HCT116 (cell line): ENCODE measurements around the gene ANKRD63. TPM values are rescaled to one million over a fixed set of nuclear protein-coding genes. Genes with fewer than 3 reads are reported as not detected.
A peak's percentile ranks its signal among the peaks of the same experiment; 100 is the strongest.

Experiments used
- ATAC-seq: fragments of 200-7000 bp; cut with Tn5 transposase; 2 replicates; pipeline ENCODE4 v1.9.1; 2020; ENCODE audit warnings: mild to moderate bottlenecking, moderate library complexity
- BruUV-seq: library from RNA; stranded (reverse); fragments of 400-500 nt; replicated peaks from 2 replicates; lab custom pipeline; 2021; lab: Mats Ljungman, UMichigan
- CTCF ChIA-PET: fragments of 300-600 bp; sonication (Branson Sonifier 250); formaldehyde crosslinking; loops from one replicate; lab custom pipeline; 2021; ENCODE audit warnings: antibody characterized with exemption; lab: Charles Lee
- POLR2A ChIA-PET: fragments of 300-600, 350-600 bp; sonication (Branson Sonifier 250); formaldehyde crosslinking; loops from one replicate; lab custom pipeline; 2021; ENCODE audit warnings: antibody characterized with exemption; lab: Charles Lee
- RAD21 ChIA-PET, 2 experiments: fragments of 300-600 bp; sonication (Branson Sonifier 250); formaldehyde crosslinking; loops; one replicate each; lab custom pipeline; 2023; ENCODE audit warnings: low total read pairs in 2 of 2; ENCODE audit not compliant: uncharacterized antibody in 2 of 2, unreplicated experiment in 2 of 2, low non-redundant PET in 1 of 2; lab: Charles Lee
- DNase-seq: peaks from one replicate; pipeline ENCODE4 v3.0.0-alpha.2; 2010; ENCODE audit warnings: low read depth, low spot score
- H2AFZ ChIP-seq: fragments of 200-600 bp; shearing (Covaris generic), sonication (generic); 2 replicates; pipeline ENCODE4 v1.6.1; 2017; ENCODE audit warnings: low read depth, mixed run types, mixed read lengths, antibody characterized with exemption, low read length; ENCODE audit not compliant: poor library complexity, severe bottlenecking
- H3K27ac ChIP-seq: 2 replicates; pipeline ENCODE4 v1.5.1; 2012; ENCODE audit warnings: low read depth, low read length
- H3K27me3 ChIP-seq: fragments of 200-600 bp; sonication (generic); 2 replicates; pipeline ENCODE4 v1.6.1; 2016; ENCODE audit warnings: mixed run types, low read length, mixed read lengths; ENCODE audit not compliant: insufficient read depth
- H3K36me3 ChIP-seq, 2 experiments: fragments of 200-500 bp in 1 of 2; fragments of 200-600 bp in 1 of 2; sonication (Bioruptor generic) in 1 of 2; sonication (generic) in 1 of 2; 2 replicates each; pipeline versions ENCODE4 v1.5.1 to v1.6.1; 2014 to 2016; ENCODE audit warnings: low read length in 2 of 2, inconsistent platforms in 1 of 2, mixed read lengths in 1 of 2, mixed run types in 1 of 2; ENCODE audit not compliant: insufficient read depth in 2 of 2, control insufficient read depth in 1 of 2
- H3K4me1 ChIP-seq, 2 experiments: fragments of 200-600 bp in 1 of 2; sonication (generic) in 1 of 2; 2 replicates each; pipeline versions ENCODE4 v1.5.1 to v1.6.1; 2012 to 2017; ENCODE audit warnings: low read length in 2 of 2, inconsistent platforms in 1 of 2, mild to moderate bottlenecking in 1 of 2, mixed read lengths in 1 of 2, mixed run types in 1 of 2, moderate library complexity in 1 of 2; ENCODE audit not compliant: insufficient read depth in 2 of 2, control insufficient read depth in 1 of 2
- H3K4me2 ChIP-seq: fragments of 200-600 bp; sonication (generic); 2 replicates; pipeline ENCODE4 v1.6.1; 2017; ENCODE audit warnings: mixed run types, low read length, mixed read lengths
- H3K4me3 ChIP-seq, 2 experiments: fragments of 200-600 bp in 1 of 2; sonication (generic) in 1 of 2; replicated peaks in 1 of 2; 2 replicates each; pipeline ENCODE4 v1.5.1; 2011 to 2016; ENCODE audit warnings: low read length in 2 of 2, control low read depth in 1 of 2, low read depth in 1 of 2, mild to moderate bottlenecking in 1 of 2, mixed read lengths in 1 of 2, mixed run types in 1 of 2
- H3K79me2 ChIP-seq: fragments of 200-600 bp; sonication (generic); 2 replicates; pipeline ENCODE4 v1.6.1; 2017; ENCODE audit warnings: mild to moderate bottlenecking, mixed run types, low read length, moderate library complexity, mixed read lengths; ENCODE audit not compliant: insufficient read depth
- H3K9ac ChIP-seq: fragments of 200-600 bp; sonication (generic); 2 replicates; pipeline ENCODE4 v1.6.1; 2016; ENCODE audit warnings: low read length, mixed read lengths
- H3K9me2 ChIP-seq: fragments of 200-600 bp; sonication (generic), shearing (Covaris generic); 2 replicates; pipeline ENCODE4 v1.6.1; 2017; ENCODE audit warnings: mixed run types, mild to moderate bottlenecking, moderate library complexity; ENCODE audit not compliant: insufficient read depth
- H3K9me3 ChIP-seq, 2 experiments: fragments of 200-500 bp in 1 of 2; fragments of 200-600 bp in 1 of 2; sonication (Bioruptor generic) in 1 of 2; sonication (generic) in 1 of 2; 2 replicates each; pipeline ENCODE4 v1.6.1; 2014 to 2017; ENCODE audit warnings: low read length in 2 of 2, mixed read lengths in 2 of 2, inconsistent platforms in 1 of 2, low read depth in 1 of 2, mild to moderate bottlenecking in 1 of 2, mixed run types in 1 of 2, moderate library complexity in 1 of 2; ENCODE audit not compliant: control insufficient read depth in 1 of 2, insufficient read depth in 1 of 2
- H4K20me1 ChIP-seq: fragments of 200-600 bp; sonication (generic), shearing (Covaris generic); 2 replicates; pipeline ENCODE4 v1.6.1; 2017; ENCODE audit warnings: mixed run types, mild to moderate bottlenecking, moderate library complexity; ENCODE audit not compliant: insufficient read depth
- ATF3 ChIP-seq: IDR thresholded peaks from 2 replicates; pipeline ENCODE4 v1.6.1; 2012
- CEBPB ChIP-seq: IDR thresholded peaks from 2 replicates; pipeline ENCODE4 v1.6.1; 2012; ENCODE audit warnings: low read depth
- CTCF ChIP-seq, 3 experiments: fragments of 200-600 bp in 1 of 3; sonication (generic) in 1 of 3; IDR thresholded peaks in 2 of 3; conservative IDR thresholded peaks in 1 of 3; 2 replicates each; pipeline ENCODE4 v1.5.1; 2012 to 2017; ENCODE audit warnings: low read depth in 2 of 3, low read length in 2 of 3, antibody characterized with exemption in 1 of 3, borderline replicate concordance in 1 of 3, control low read depth in 1 of 3, mild to moderate bottlenecking in 1 of 3, mixed read lengths in 1 of 3, mixed run types in 1 of 3, moderate library complexity in 1 of 3; ENCODE audit not compliant: insufficient read depth in 1 of 3
- EZH2 ChIP-seq: fragments of 200-600 bp; sonication (generic); IDR thresholded peaks from 2 replicates; pipeline ENCODE4 v1.6.1; 2017; ENCODE audit warnings: antibody characterized with exemption, mixed run types
- JUND ChIP-seq: IDR thresholded peaks from 2 replicates; pipeline ENCODE4 v1.6.1; 2012
- MAX ChIP-seq: IDR thresholded peaks from 2 replicates; pipeline ENCODE4 v1.6.1; 2012
- POLR2AphosphoS5 ChIP-seq: IDR thresholded peaks from 2 replicates; pipeline ENCODE4 v1.6.1; 2011; ENCODE audit warnings: mild to moderate bottlenecking, low read depth, low read length, moderate library complexity
- RAD21 ChIP-seq: IDR thresholded peaks from 2 replicates; pipeline ENCODE4 v1.6.1; 2012; ENCODE audit warnings: low read depth, mild to moderate bottlenecking
- SIN3A ChIP-seq: IDR thresholded peaks from 2 replicates; pipeline ENCODE4 v1.6.1; 2012; ENCODE audit warnings: low read depth
- YY1 ChIP-seq: IDR thresholded peaks from 2 replicates; pipeline ENCODE4 v1.6.1; 2011; ENCODE audit warnings: low read length, low read depth, moderate library complexity, mild to moderate bottlenecking; ENCODE audit not compliant: insufficient replicate concordance; ENCODE audit errors: extremely low read depth
- ZFX ChIP-seq: fragments of 450-650 bp; IDR thresholded peaks from 2 replicates; pipeline ENCODE4 v1.6.1; 2017
- ZNF274 ChIP-seq: fragments of 200-500 bp; sonication (Bioruptor generic); IDR thresholded peaks from 2 replicates; pipeline ENCODE4 v1.6.1; 2014; ENCODE audit warnings: mild to moderate bottlenecking, low read depth, low read length, inconsistent platforms
- intact Hi-C: fragments of 100-400 bp; cut with micrococcal nuclease; formaldehyde crosslinking; loops from 2 replicates; pipeline ENCODE4 v1.10.0; 2022
- total RNA-seq: library from RNA; stranded (reverse); gene quantifications from one replicate; pipeline ENCODE4 v1.2.1, GENCODE V29; 2021; ENCODE audit not compliant: unreplicated experiment

The ANKRD63 gene
- total RNA-seq, 1 experiment from 2014 or later, result 0.89 TPM

- RAD21 ChIA-PET, result interaction anchor here in 1 of 2 experiments (3.4 kb wide), 1 partner anchor 58 kb away, joined by 19 read pairs; no protein-coding TSS in a partner anchor
- BruUV-seq, result TSS peak; percentile 18
Measured at GRCh38 chr15:40275523-40275922, 7.3 kb downstream of the ANKRD63 start.

GRCh38 chr15:40274350-40275274, 8.3 kb downstream of the ANKRD63 start:
- POLR2A ChIA-PET, result interaction anchor here (1.3 kb wide), 1 partner anchor 57 kb away, joined by 4 read pairs; no protein-coding TSS in a partner anchor
- RAD21 ChIA-PET, result interaction anchor here (0.7 to 3.4 kb wide), 4 partner anchors 56 to 235 kb away, joined by 3 to 19 read pairs (median 6); no protein-coding TSS in a partner anchor
- no peaks in the 10 kb centered on the region for H3K27me3 ChIP-seq
- no peak overlapping the region for H3K4me3 ChIP-seq
- no peaks in the 10 kb centered on the region for H3K79me2 ChIP-seq
- peak; percentile 56 for DNase-seq
- H3K4me2 ChIP-seq, result no peak overlapping the region
- H3K9ac ChIP-seq, result no peak overlapping the region
- ATAC-seq, result peak; percentile 63
- no peaks in the 10 kb centered on the region; a peak in 1 of 4 replicates for H3K36me3 ChIP-seq
- no TSS peak for BruUV-seq
- H3K27ac ChIP-seq, result no peak overlapping the region
- intact Hi-C loops, result loop anchor here (1.0 to 10.0 kb wide), 4 partner anchors 57 to 1567 kb away; partner anchors contain the start of gene FSIP1
- no peaks in the 10 kb centered on the region for H3K9me3 ChIP-seq
- H2AFZ ChIP-seq, result no peak overlapping the region
- no peaks in the 10 kb centered on the region for H3K9me2 ChIP-seq
- CTCF ChIA-PET, result interaction anchor here (0.6 to 6.6 kb wide), 33 partner anchors 9 to 490 kb away, joined by 3 to 194 read pairs (median 5); partner anchors contain the start of genes ANKRD63, PAK6 and SRP14
- no peaks in the 10 kb centered on the region for H4K20me1 ChIP-seq
- TF ChIP-seq JUND (no peak), POLR2AphosphoS5 (no peak), YY1 (peak; percentile 71), CTCF (IDR thresholded peaks at IDR 0.05 in 2 of 3, conservative IDR thresholded peaks at IDR 0.05 in 1 of 3; ENCODE audit: borderline replicate concordance in 1 of 3, insufficient read depth in 1 of 3, low read depth in 2 of 3, low read length in 2 of 3) (peak; percentile 100), RAD21 (peak; percentile 97), ZNF274 (no peak), ATF3 (no peak), ZFX (no peak), CEBPB (no peak), MAX (no peak), SIN3A (no peak), EZH2 (no peak)
- peaks cover 0 to 3% of the 10 kb centered on the region in 2 experiments; a peak in 1 of 4 replicates for H3K4me1 ChIP-seq

More at GRCh38 chr15:40275523-40275922, 7.3 kb downstream of the ANKRD63 start:
- no peaks in the 10 kb centered on the region for H3K9me3 ChIP-seq
- H3K4me1 ChIP-seq, result peaks cover 0 to 3% of the 10 kb centered on the region in 2 experiments; a peak in 1 of 4 replicates
- TF ChIP-seq MAX, result no peak
- TF ChIP-seq ZFX, result no peak
- H2AFZ ChIP-seq, result no peak overlapping the region
- H3K4me3 ChIP-seq, result no peak overlapping the region
- intact Hi-C loops, result loop anchor here (10.0 kb wide), 1 partner anchor 491 kb away; the partner anchor contains the start of gene FSIP1
- H3K79me2 ChIP-seq, result no peaks in the 10 kb centered on the region
- no peak for ATAC-seq
- H3K9ac ChIP-seq, result no peak overlapping the region
- H3K36me3 ChIP-seq, result no peaks in the 10 kb centered on the region; a peak in 1 of 4 replicates
- DNase-seq, result no peak
- POLR2A ChIA-PET, result no interaction called here
- H3K27me3 ChIP-seq, result no peaks in the 10 kb centered on the region
- CTCF ChIA-PET, result interaction anchor here (1.3 to 6.6 kb wide), 5 partner anchors 15 to 229 kb away, joined by 5 to 194 read pairs (median 44); partner anchors contain the start of gene CCDC9B
- H3K27ac ChIP-seq, result no peak overlapping the region
- H3K4me2 ChIP-seq, result no peak overlapping the region
- H4K20me1 ChIP-seq, result no peaks in the 10 kb centered on the region
- H3K9me2 ChIP-seq, result no peaks in the 10 kb centered on the region
